ENCODE results near the gene MBOAT1. TPM values are rescaled to one million over a fixed set of nuclear protein-coding genes. Genes with fewer than 3 reads are reported as not detected.

MBOAT1 gene
- polyA plus RNA-seq, 1 of the 3 experiments (the other 2 are of a cell fraction): 3.0 TPM

GRCh38 chr6:20232188-20232587 is 19.9 kb upstream of the MBOAT1 start:
- WGBS (ENCODE audit: low lambda C conversion rate): 82% methylated on average over 2 of the region's 2 CpGs
- Histone ChIP-seq H3K4me2 (no peak overlapping the region), H3K9me2 (no peaks in the 10 kb centered on the region), H3K4me1 (ENCODE audit: control insufficient read depth in 1 of 2, insufficient read depth in 2 of 2, low read depth in 1 of 2, low read length in 1 of 2) (no peaks in the 10 kb centered on the region), H3K36me3 (replicated peaks in 1 of 2; ENCODE audit: control insufficient read depth in 1 of 2, insufficient read depth in 2 of 2, low read length in 1 of 2) (no peaks in the 10 kb centered on the region), H4K20me1 (ENCODE audit: insufficient read depth) (no peaks in the 10 kb centered on the region), H3K9me3 (no peaks in the 10 kb centered on the region), H3K9ac (no peak overlapping the region), H3K79me2 (ENCODE audit: insufficient read depth) (no peaks in the 10 kb centered on the region), H3K27me3 (ENCODE audit: insufficient read depth) (no peaks in the 10 kb centered on the region), H3K27ac (ENCODE audit: low read depth in 2 of 2, low read length in 1 of 2) (no peak overlapping the region), H3F3A (replicated peaks; ENCODE audit: insufficient read depth) (no peaks in the 10 kb centered on the region), H2AFZ (ENCODE audit: low read depth) (no peak overlapping the region), H3K4me3 (ENCODE audit: low read depth in 2 of 2, low read length in 1 of 2) (no peak overlapping the region)
- CTCF ChIA-PET: no interaction called here
- no peak for DNase-seq
- POLR2A ChIA-PET: no interaction called here
- TF ChIP-seq NFIC (IDR thresholded peaks at IDR 0.05; ENCODE audit: borderline replicate concordance): no peak

GRCh38 chr6:20230401-20231119 is 18.3 kb upstream of the MBOAT1 start:
- H3K79me2 ChIP-seq (ENCODE audit: insufficient read depth): no peaks in the 10 kb centered on the region
- ChIA-PET POLR2A (no interaction called here), CTCF (interaction anchor here (1.2 kb wide), 1 partner anchor 17 kb away, joined by 3 read pairs; no protein-coding TSS in a partner anchor)
- H3K9me3 ChIP-seq: no peaks in the 10 kb centered on the region
- no peaks in the 10 kb centered on the region for H4K20me1 ChIP-seq (ENCODE audit: insufficient read depth)
- no peaks in the 10 kb centered on the region for H3K4me1 ChIP-seq (ENCODE audit: control insufficient read depth in 1 of 2, insufficient read depth in 2 of 2, low read depth in 1 of 2, low read length in 1 of 2)
- TF ChIP-seq CHD2 (IDR thresholded peaks at IDR 0.05; ENCODE audit: low read length, partially characterized antibody) (no peak), TCF12 (IDR thresholded peaks at IDR 0.05) (no peak), NRF1 (IDR thresholded peaks at IDR 0.05; ENCODE audit: low read depth, low read length) (no peak), TAF1 (IDR thresholded peaks at IDR 0.05; ENCODE audit: borderline replicate concordance, low read depth, low read length) (no peak), REST (IDR thresholded peaks at IDR 0.05; ENCODE audit: low read depth, low read length) (no peak), MEF2A (IDR thresholded peaks at IDR 0.05; ENCODE audit: borderline replicate concordance, low read depth) (no peak), EP300 (IDR thresholded peaks at IDR 0.05; ENCODE audit: borderline replicate concordance in 1 of 2, low read depth in 1 of 2, low read length in 1 of 2) (no peak), CTCF (IDR thresholded peaks at IDR 0.05) (no peak), YY1 (IDR thresholded peaks at IDR 0.05; ENCODE audit: low read depth) (no peak), IRF3 (IDR thresholded peaks at IDR 0.05; ENCODE audit: low read depth, low read length) (no peak)
- no peaks in the 10 kb centered on the region for H3K36me3 ChIP-seq (replicated peaks in 1 of 2; ENCODE audit: control insufficient read depth in 1 of 2, insufficient read depth in 2 of 2, low read length in 1 of 2)
- no peak overlapping the region for H3K4me3 ChIP-seq (ENCODE audit: low read depth in 2 of 2, low read length in 1 of 2)
- no peaks in the 10 kb centered on the region for H3K9me2 ChIP-seq
- no peak for DNase-seq
- no peak overlapping the region for H3K27ac ChIP-seq (ENCODE audit: low read depth in 2 of 2, low read length in 1 of 2)
- no peak overlapping the region for H3K4me2 ChIP-seq
- no peak overlapping the region for H2AFZ ChIP-seq (ENCODE audit: low read depth)
- no peak overlapping the region for H3K9ac ChIP-seq
- H3K27me3 ChIP-seq (ENCODE audit: insufficient read depth): no peaks in the 10 kb centered on the region
- no peaks in the 10 kb centered on the region for H3F3A ChIP-seq (replicated peaks; ENCODE audit: insufficient read depth)
- WGBS (ENCODE audit: low lambda C conversion rate): 70% methylated on average over 4 of the region's 4 CpGs

Data from SK-N-SH (cell line).